Progenitor cell of endocrine pancreas (in vitro differentiated cells): ENCODE data around the gene KRT81. TPM values are rescaled to one million over a fixed set of nuclear protein-coding genes. Genes with fewer than 3 reads are reported as not detected.

Source experiments
- DNase-seq: peaks from one replicate; pipeline ENCODE4 v3.0.0; 2021; ENCODE audit warnings: low spot score; ENCODE audit not compliant: unreplicated experiment
- H3K27ac Mint-ChIP-seq: 2 replicates; pipeline ENCODE4 v1.8.0; 2021; ENCODE audit warnings: mild to moderate bottlenecking, moderate library complexity, mixed read lengths
- H3K27me3 Mint-ChIP-seq: 2 replicates; pipeline ENCODE4 v1.8.0; 2021; ENCODE audit warnings: mixed read lengths
- H3K36me3 Mint-ChIP-seq: 2 replicates; pipeline ENCODE4 v1.8.0; 2022; ENCODE audit warnings: mixed read lengths; ENCODE audit not compliant: insufficient read depth
- H3K4me1 Mint-ChIP-seq: 2 replicates; pipeline ENCODE4 v1.8.0; 2021; ENCODE audit warnings: low read depth, mixed read lengths
- H3K4me3 Mint-ChIP-seq: 2 replicates; pipeline ENCODE4 v1.8.0; 2021; ENCODE audit warnings: low read depth, mild to moderate bottlenecking, moderate library complexity, mixed read lengths
- H3K9me3 Mint-ChIP-seq: 2 replicates; pipeline ENCODE4 v1.8.0; 2021; ENCODE audit warnings: low read depth, mixed read lengths
- CTCF ChIP-seq: fragments of 200-600 bp; sonication (generic); IDR thresholded peaks from one replicate; pipeline ENCODE4 v1.5.0; 2021; ENCODE audit warnings: antibody characterized with exemption, mild to moderate bottlenecking; ENCODE audit not compliant: unreplicated experiment
- total RNA-seq: library from RNA; stranded (reverse); gene quantifications from 2 replicates; pipeline ENCODE4 v1.2.1, GENCODE V29; 2021

The KRT81 gene
- total RNA-seq, 1 donor from 2014 or later = not detected

GRCh38 chr12:52270541-52271070, 20.7 kb downstream of the KRT81 start:
- no peaks in the 10 kb centered on the region for H3K36me3 Mint-ChIP-seq
- H3K27me3 Mint-ChIP-seq = peaks cover 48% of the 10 kb centered on the region
- no peaks in the 10 kb centered on the region for H3K4me1 Mint-ChIP-seq
- H3K4me3 Mint-ChIP-seq = no peak overlapping the region
- no peak for DNase-seq
- no peak overlapping the region for H3K27ac Mint-ChIP-seq
- H3K9me3 Mint-ChIP-seq = no peaks in the 10 kb centered on the region
- no peak for TF ChIP-seq CTCF

GRCh38 chr12:52268212-52268611, 23.1 kb downstream of the KRT81 start:
- Mint-ChIP-seq H3K27ac (no peak overlapping the region), H3K4me3 (no peak overlapping the region), H3K36me3 (no peaks in the 10 kb centered on the region), H3K27me3 (peaks cover 35% of the 10 kb centered on the region), H3K4me1 (no peaks in the 10 kb centered on the region), H3K9me3 (no peaks in the 10 kb centered on the region)
- TF ChIP-seq CTCF = no peak
- no peak for DNase-seq

GRCh38 chr12:52267699-52268098, 23.6 kb downstream of the KRT81 start:
- DNase-seq = no peak
- Mint-ChIP-seq H3K27ac (no peak overlapping the region), H3K27me3 (peaks cover 32% of the 10 kb centered on the region), H3K9me3 (peaks cover 3% of the 10 kb centered on the region), H3K4me1 (no peaks in the 10 kb centered on the region), H3K36me3 (no peaks in the 10 kb centered on the region), H3K4me3 (no peak overlapping the region)
- TF ChIP-seq CTCF = no peak

- no peak overlapping the region for H3K27ac Mint-ChIP-seq
- H3K4me3 Mint-ChIP-seq = no peak overlapping the region
- H3K4me1 Mint-ChIP-seq = no peaks in the 10 kb centered on the region
- no peaks in the 10 kb centered on the region for H3K36me3 Mint-ChIP-seq
- H3K27me3 Mint-ChIP-seq = peaks cover 32% of the 10 kb centered on the region
- peaks cover 4% of the 10 kb centered on the region for H3K9me3 Mint-ChIP-seq
- DNase-seq = no peak
- no peak for TF ChIP-seq CTCF
Observed at GRCh38 chr12:52267266-52267665, 24.1 kb downstream of the KRT81 start.

GRCh38 chr12:52266514-52266913, 24.8 kb downstream of the KRT81 start:
- Mint-ChIP-seq H3K36me3 (no peaks in the 10 kb centered on the region), H3K27me3 (peaks cover 33% of the 10 kb centered on the region), H3K4me3 (no peak overlapping the region), H3K27ac (no peak overlapping the region), H3K4me1 (no peaks in the 10 kb centered on the region), H3K9me3 (peaks cover 8% of the 10 kb centered on the region)
- TF ChIP-seq CTCF = no peak
- no peak for DNase-seq
